ENCODE data around the gene PEX7.

DNA sequence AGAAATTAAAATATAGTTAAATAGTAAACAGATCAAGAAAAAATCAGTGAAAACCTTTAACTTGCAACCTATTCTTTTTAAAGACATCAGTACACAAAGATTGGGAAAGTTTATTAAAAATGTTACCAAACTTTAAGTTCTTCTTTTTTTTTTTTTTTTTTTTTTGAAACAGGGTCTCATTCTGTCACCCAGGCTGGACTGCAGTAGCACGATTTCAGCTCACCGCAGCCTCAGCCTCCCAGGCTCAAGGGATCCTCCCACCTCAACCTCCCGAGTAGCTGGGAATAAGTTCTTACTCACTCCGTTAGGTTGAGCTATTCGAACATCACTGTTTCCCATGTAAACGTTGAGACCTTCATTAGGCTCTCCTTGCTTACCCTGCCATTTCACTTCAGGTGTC is 35.7 kb upstream of the PEX7 start:
- TF ChIP-seq, protein P1, sequence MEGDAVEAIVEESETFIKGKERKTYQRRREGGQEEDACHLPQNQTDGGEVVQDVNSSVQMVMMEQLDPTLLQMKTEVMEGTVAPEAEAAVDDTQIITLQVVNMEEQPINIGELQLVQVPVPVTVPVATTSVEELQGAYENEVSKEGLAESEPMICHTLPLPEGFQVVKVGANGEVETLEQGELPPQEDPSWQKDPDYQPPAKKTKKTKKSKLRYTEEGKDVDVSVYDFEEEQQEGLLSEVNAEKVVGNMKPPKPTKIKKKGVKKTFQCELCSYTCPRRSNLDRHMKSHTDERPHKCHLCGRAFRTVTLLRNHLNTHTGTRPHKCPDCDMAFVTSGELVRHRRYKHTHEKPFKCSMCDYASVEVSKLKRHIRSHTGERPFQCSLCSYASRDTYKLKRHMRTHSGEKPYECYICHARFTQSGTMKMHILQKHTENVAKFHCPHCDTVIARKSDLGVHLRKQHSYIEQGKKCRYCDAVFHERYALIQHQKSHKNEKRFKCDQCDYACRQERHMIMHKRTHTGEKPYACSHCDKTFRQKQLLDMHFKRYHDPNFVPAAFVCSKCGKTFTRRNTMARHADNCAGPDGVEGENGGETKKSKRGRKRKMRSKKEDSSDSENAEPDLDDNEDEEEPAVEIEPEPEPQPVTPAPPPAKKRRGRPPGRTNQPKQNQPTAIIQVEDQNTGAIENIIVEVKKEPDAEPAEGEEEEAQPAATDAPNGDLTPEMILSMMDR (IDR thresholded peaks at IDR 0.05) = no peak
- TF ChIP-seq POLR2A (IDR thresholded peaks at IDR 0.05) = no peak

Data from transverse colon (tissue), 3 donors.